Measurements from ENCODE around the gene RASSF8.
A peak's percentile ranks its signal among the peaks of the same experiment; 100 is the strongest.

RASSF8 gene

GRCh38 chr12:25949343-25949742 lies 9.1 kb upstream of the RASSF8 start:
- TF ChIP-seq, protein P1, sequence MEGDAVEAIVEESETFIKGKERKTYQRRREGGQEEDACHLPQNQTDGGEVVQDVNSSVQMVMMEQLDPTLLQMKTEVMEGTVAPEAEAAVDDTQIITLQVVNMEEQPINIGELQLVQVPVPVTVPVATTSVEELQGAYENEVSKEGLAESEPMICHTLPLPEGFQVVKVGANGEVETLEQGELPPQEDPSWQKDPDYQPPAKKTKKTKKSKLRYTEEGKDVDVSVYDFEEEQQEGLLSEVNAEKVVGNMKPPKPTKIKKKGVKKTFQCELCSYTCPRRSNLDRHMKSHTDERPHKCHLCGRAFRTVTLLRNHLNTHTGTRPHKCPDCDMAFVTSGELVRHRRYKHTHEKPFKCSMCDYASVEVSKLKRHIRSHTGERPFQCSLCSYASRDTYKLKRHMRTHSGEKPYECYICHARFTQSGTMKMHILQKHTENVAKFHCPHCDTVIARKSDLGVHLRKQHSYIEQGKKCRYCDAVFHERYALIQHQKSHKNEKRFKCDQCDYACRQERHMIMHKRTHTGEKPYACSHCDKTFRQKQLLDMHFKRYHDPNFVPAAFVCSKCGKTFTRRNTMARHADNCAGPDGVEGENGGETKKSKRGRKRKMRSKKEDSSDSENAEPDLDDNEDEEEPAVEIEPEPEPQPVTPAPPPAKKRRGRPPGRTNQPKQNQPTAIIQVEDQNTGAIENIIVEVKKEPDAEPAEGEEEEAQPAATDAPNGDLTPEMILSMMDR (conservative IDR thresholded peaks at IDR 0.05), result no peak
- TF ChIP-seq ZFX (IDR thresholded peaks at IDR 0.05), result no peak
- no peak overlapping the region for H3K27ac ChIP-seq

- no peak overlapping the region for H3K27ac ChIP-seq
- TF ChIP-seq, protein P1 (conservative IDR thresholded peaks at IDR 0.05), result no peak
- TF ChIP-seq ZFX (IDR thresholded peaks at IDR 0.05), result no peak
Observed at GRCh38 chr12:25950329-25951115, 8.0 kb upstream of the RASSF8 start.

DNA sequence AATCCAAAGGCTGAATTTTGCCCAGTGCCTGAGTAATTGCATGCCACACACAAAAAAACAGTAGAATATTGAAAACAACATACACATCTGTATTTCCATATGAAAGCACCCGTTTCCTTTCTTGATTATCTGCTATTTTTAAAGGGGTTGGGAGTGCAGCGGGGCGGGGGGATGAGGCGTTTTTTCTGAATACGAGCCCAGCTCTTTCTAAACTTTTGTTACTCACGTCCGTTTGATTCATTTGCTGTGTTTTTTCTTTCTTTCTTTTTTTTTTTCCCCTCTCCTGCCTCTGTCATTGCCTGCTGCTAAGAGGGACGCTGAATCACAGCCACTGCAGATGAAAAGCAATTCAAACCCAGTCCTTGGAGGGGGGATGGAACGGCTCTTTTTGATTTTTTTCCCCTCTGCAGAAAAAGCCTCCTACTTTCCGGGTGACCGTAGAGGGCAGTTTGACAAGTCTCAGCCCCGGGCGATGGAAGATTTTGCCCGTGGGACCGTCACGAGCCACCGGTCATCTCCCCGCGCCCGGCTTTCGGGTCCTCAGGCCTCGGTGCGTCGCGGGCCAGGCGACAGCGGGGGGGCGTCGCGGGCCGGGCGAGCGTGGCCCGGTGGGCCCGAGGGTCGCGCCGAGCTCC lies 572 bp upstream of the RASSF8 start:
- TF ChIP-seq, protein P1 (conservative IDR thresholded peaks at IDR 0.05), result no peak
- no peak for TF ChIP-seq ZFX (IDR thresholded peaks at IDR 0.05)
- H3K27ac ChIP-seq, result peak overlapping the region; percentile 67

- TF ChIP-seq, protein P1 (conservative IDR thresholded peaks at IDR 0.05), result no peak
- no peak for TF ChIP-seq ZFX (IDR thresholded peaks at IDR 0.05)
- peak overlapping the region; percentile 67 for H3K27ac ChIP-seq
Observed at GRCh38 chr12:25959071-25959961, 834 bp downstream of the RASSF8 start.

DNA sequence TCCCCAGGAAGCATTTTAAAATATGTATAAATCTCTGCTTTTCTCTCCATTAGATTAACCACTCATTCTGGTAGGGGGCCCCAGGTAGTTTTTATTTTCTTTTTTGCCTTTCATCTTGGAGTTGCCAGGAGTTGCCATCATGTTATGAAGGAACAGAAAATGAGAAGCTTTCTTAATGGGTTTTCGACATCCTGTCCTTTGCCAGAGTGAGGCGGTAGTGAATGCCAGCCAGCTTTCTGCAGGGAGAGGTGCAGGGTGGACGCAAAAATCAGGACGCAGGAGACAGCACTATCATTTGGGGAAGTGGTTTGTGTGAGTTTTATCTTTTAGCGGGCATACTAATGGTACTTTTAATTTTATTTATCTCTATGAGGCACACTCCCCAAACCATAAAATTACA lies 1.7 kb downstream of the RASSF8 start:
- TF ChIP-seq, protein P1 (conservative IDR thresholded peaks at IDR 0.05), result peak; percentile 23; the same call in 1 of the 2 replicates
- no peak for TF ChIP-seq ZFX (IDR thresholded peaks at IDR 0.05)
- H3K27ac ChIP-seq, result no peak overlapping the region

DNA sequence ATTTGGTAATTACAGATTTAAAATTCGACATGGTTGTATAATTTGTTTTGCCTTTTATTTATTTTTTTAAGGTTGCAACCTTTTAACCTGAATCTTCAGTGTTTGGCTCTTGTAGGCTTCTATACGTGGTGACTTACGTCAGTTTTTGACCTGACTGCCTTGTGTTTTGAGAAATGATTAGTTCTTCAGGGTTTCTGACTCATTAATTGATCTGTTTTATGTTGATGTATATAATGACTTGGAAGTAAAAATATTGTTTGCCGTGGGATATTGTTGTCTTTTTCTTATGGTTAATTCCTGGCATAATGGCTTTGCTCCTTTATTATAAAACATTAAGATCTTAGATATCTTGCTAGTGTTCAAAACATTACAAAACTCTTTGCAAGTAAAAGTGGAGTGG lies 2.5 kb downstream of the RASSF8 start:
- TF ChIP-seq, protein P1 (conservative IDR thresholded peaks at IDR 0.05), result no peak
- no peak for TF ChIP-seq ZFX (IDR thresholded peaks at IDR 0.05)
- no peak overlapping the region for H3K27ac ChIP-seq
